ENCODE measurements around the gene TRIM17. TPM values are rescaled to one million over a fixed set of nuclear protein-coding genes. Genes with fewer than 3 reads are reported as not detected.

Gene TRIM17
- total RNA-seq, 2 experiments from 2014 or later = 0.13 TPM; not detected in 1

DNA sequence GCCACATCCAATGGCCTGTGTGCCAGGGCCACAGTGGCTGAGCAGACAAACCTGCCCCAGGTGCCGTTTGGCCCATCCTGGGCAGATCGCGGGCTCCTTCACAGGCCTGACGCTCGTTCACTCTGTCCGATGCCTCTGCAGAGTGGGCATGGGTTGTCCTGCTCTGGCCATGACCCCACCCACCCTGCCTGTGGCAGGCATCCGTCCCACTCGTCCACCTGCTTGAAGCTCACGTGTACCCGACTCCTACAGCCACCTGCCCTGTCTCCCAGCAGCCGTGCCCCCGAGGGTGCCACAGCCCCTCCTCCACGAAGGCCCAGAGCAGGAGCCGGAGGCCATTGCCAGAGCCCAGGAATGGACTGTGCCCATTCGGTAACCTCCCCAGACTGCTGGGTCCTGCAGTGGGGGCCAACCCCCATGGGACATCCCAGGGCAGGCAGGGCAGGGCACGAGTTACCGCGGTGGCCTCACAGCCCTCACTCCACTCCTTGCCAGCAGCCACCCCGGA lies 51.9 kb downstream of the TRIM17 start:
- no peak overlapping the region for H3K4me3 ChIP-seq (ENCODE audit: low read depth, low read length, poor library complexity, severe bottlenecking)
- no peaks in the 10 kb centered on the region for H3K36me3 ChIP-seq (ENCODE audit: insufficient read depth, low read length)
- no peak overlapping the region for H3K4me2 ChIP-seq (ENCODE audit: low read length)
- H4K20me1 ChIP-seq (ENCODE audit: insufficient read depth, low read length) = no peaks in the 10 kb centered on the region
- TF ChIP-seq EZH2phosphoT487 (IDR thresholded peaks at IDR 0.05; ENCODE audit: borderline replicate concordance, low read depth, low read length) = no peak
- TF ChIP-seq, protein P1, sequence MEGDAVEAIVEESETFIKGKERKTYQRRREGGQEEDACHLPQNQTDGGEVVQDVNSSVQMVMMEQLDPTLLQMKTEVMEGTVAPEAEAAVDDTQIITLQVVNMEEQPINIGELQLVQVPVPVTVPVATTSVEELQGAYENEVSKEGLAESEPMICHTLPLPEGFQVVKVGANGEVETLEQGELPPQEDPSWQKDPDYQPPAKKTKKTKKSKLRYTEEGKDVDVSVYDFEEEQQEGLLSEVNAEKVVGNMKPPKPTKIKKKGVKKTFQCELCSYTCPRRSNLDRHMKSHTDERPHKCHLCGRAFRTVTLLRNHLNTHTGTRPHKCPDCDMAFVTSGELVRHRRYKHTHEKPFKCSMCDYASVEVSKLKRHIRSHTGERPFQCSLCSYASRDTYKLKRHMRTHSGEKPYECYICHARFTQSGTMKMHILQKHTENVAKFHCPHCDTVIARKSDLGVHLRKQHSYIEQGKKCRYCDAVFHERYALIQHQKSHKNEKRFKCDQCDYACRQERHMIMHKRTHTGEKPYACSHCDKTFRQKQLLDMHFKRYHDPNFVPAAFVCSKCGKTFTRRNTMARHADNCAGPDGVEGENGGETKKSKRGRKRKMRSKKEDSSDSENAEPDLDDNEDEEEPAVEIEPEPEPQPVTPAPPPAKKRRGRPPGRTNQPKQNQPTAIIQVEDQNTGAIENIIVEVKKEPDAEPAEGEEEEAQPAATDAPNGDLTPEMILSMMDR (conservative IDR thresholded peaks at IDR 0.05; ENCODE audit: low read length) = no peak
- H3K79me2 ChIP-seq (ENCODE audit: insufficient read depth, low read depth, low read length) = no peaks in the 10 kb centered on the region
- H3K9me2 ChIP-seq (ENCODE audit: insufficient read depth, low read length) = no peaks in the 10 kb centered on the region
- CTCF ChIA-PET (ENCODE audit: unreplicated experiment) = no interaction called here
- no peaks in the 10 kb centered on the region for H3K9me3 ChIP-seq (ENCODE audit: low read length)
- DNase-seq (ENCODE audit: low spot score) = no peak
- H2AFZ ChIP-seq (ENCODE audit: low read length) = no peak overlapping the region
- intact Hi-C loops (cut with micrococcal nuclease; ENCODE audit: unreplicated experiment) = no loop called here
- H3K4me1 ChIP-seq (ENCODE audit: insufficient read depth, low read length, poor library complexity, severe bottlenecking) = peaks cover 8% of the 10 kb centered on the region
- POLR2A ChIA-PET = no interaction called here
- no peak overlapping the region for H3K27ac ChIP-seq (ENCODE audit: low read depth, low read length, poor library complexity, severe bottlenecking)
- BruUV-seq (replicated peaks) = no TSS peak

DNA sequence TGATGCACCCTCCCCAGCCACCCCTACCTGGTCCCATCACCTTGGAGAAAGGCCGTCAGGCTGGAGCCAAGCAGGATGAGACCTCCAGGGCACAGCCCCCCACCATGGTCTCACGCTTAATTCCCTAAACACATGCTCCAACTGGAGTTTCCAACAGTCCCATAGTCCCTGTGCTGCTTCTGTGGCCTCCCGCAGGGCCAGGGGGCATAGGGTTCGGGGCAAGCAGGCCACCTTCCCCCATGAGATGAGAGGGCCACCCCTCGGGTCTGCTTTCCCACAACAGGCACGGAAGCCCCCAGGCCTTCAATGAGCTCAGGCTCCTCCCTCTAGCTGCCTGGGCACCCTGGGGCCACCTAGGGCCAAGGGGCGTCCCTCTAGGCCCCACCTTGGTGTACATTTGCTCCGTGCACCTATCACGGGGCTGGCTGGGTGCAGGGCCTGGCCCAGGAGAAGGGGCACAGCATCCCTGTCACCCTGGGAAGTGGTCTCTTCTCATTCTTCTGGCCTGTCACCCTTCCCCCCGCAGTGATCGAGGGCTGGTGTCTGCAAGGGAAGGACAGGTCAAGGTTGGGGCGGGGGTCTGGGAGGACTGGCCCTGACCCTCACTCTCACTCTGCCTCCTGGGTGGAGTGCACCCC lies 52.5 kb downstream of the TRIM17 start:
- H3K9me3 ChIP-seq (ENCODE audit: low read length) = no peaks in the 10 kb centered on the region
- no peaks in the 10 kb centered on the region for H4K20me1 ChIP-seq (ENCODE audit: insufficient read depth, low read length)
- ChIA-PET CTCF (ENCODE audit: unreplicated experiment) (no interaction called here), POLR2A (interaction anchor here (0.7 kb wide), 1 partner anchor 176 kb away, joined by 4 read pairs; no protein-coding TSS in a partner anchor)
- DNase-seq (ENCODE audit: low spot score) = no peak
- H3K4me2 ChIP-seq (ENCODE audit: low read length) = no peak overlapping the region
- H3K27ac ChIP-seq (ENCODE audit: low read depth, low read length, poor library complexity, severe bottlenecking) = no peak overlapping the region
- no peak overlapping the region for H3K4me3 ChIP-seq (ENCODE audit: low read depth, low read length, poor library complexity, severe bottlenecking)
- intact Hi-C loops (cut with micrococcal nuclease; ENCODE audit: unreplicated experiment) = no loop called here
- no peaks in the 10 kb centered on the region for H3K79me2 ChIP-seq (ENCODE audit: insufficient read depth, low read depth, low read length)
- H3K36me3 ChIP-seq (ENCODE audit: insufficient read depth, low read length) = no peaks in the 10 kb centered on the region
- no peak for TF ChIP-seq EZH2phosphoT487 (IDR thresholded peaks at IDR 0.05; ENCODE audit: borderline replicate concordance, low read depth, low read length)
- TF ChIP-seq, protein P1 (conservative IDR thresholded peaks at IDR 0.05; ENCODE audit: low read length) = no peak
- no peak overlapping the region for H2AFZ ChIP-seq (ENCODE audit: low read length)
- no peaks in the 10 kb centered on the region for H3K9me2 ChIP-seq (ENCODE audit: insufficient read depth, low read length)
- no TSS peak for BruUV-seq (replicated peaks)
- H3K4me1 ChIP-seq (ENCODE audit: insufficient read depth, low read length, poor library complexity, severe bottlenecking) = peaks cover 8% of the 10 kb centered on the region

DNA sequence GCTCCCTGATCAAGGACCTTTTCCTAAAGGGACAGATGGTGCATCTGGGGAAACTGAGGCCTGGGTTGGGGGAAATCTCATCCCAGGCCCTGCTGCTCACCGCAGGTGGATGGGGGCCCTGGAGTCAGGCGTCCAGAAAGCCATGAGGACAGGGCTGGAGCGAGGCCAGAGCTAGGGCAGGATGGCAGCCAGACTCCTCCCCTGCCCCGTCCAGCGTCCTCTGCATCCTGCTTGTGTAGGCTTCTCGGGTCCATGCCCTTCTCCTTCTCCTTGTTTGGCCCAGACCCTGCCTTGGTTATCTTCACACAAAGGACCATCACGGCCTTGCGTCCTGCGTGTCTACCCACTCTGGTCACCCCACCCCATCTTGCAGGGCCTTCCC lies 53.0 kb downstream of the TRIM17 start:
- Histone ChIP-seq H3K27ac (ENCODE audit: low read depth, low read length, poor library complexity, severe bottlenecking) (no peak overlapping the region), H3K4me2 (ENCODE audit: low read length) (no peak overlapping the region), H4K20me1 (ENCODE audit: insufficient read depth, low read length) (no peaks in the 10 kb centered on the region), H3K4me3 (ENCODE audit: low read depth, low read length, poor library complexity, severe bottlenecking) (no peak overlapping the region), H2AFZ (ENCODE audit: low read length) (no peak overlapping the region), H3K4me1 (ENCODE audit: insufficient read depth, low read length, poor library complexity, severe bottlenecking) (peaks cover 8% of the 10 kb centered on the region), H3K9me2 (ENCODE audit: insufficient read depth, low read length) (no peaks in the 10 kb centered on the region), H3K9me3 (ENCODE audit: low read length) (no peaks in the 10 kb centered on the region), H3K36me3 (ENCODE audit: insufficient read depth, low read length) (no peaks in the 10 kb centered on the region), H3K79me2 (ENCODE audit: insufficient read depth, low read depth, low read length) (no peaks in the 10 kb centered on the region)
- TF ChIP-seq EZH2phosphoT487 (IDR thresholded peaks at IDR 0.05; ENCODE audit: borderline replicate concordance, low read depth, low read length) = no peak
- TF ChIP-seq, protein P1 (conservative IDR thresholded peaks at IDR 0.05; ENCODE audit: low read length) = no peak
- CTCF ChIA-PET (ENCODE audit: unreplicated experiment) = no interaction called here
- intact Hi-C loops (cut with micrococcal nuclease; ENCODE audit: unreplicated experiment) = no loop called here
- POLR2A ChIA-PET = interaction anchor here (0.7 kb wide), 1 partner anchor 175 kb away, joined by 4 read pairs; no protein-coding TSS in a partner anchor
- no TSS peak for BruUV-seq (replicated peaks)
- no peak for DNase-seq (ENCODE audit: low spot score)
